AG04450 (cell line): ENCODE results near the gene ARFGEF3. TPM values are rescaled to one million over a fixed set of nuclear protein-coding genes. Genes with fewer than 3 reads are reported as not detected.

Experiments used
- CTCF ChIA-PET: fragments of 300-600, 350-600 bp; formaldehyde crosslinking; extraction: SDS; loops from one replicate; lab custom pipeline; 2022; ENCODE audit warnings: antibody characterized with exemption, inconsistent platforms; lab: Charles Lee
- POLR2A ChIA-PET: fragments of 350-600 bp; formaldehyde crosslinking; extraction: SDS; loops from one replicate; lab custom pipeline; 2021; ENCODE audit warnings: antibody characterized with exemption, inconsistent platforms; lab: Yijun Ruan, JAX
- DNase-seq: peaks from one replicate; pipeline ENCODE4 v3.0.0-alpha.2; 2011; ENCODE audit warnings: low read depth, low spot score
- H3K27ac ChIP-seq: one replicate; pipeline ENCODE4 v1.5.1; 2012; ENCODE audit warnings: low read depth, low read length, control low read depth
- H3K27me3 ChIP-seq: one replicate; pipeline ENCODE4 v1.6.0; 2012; ENCODE audit warnings: low read length; ENCODE audit not compliant: control insufficient read depth, insufficient read depth
- H3K4me3 ChIP-seq: 2 replicates; pipeline ENCODE4 v1.5.1; 2011; ENCODE audit warnings: mild to moderate bottlenecking, low read depth, low read length, control low read depth
- H3K9me3 ChIP-seq: 2 replicates; pipeline ENCODE4 v1.5.1; 2012; ENCODE audit warnings: low read length; ENCODE audit not compliant: control insufficient read depth, insufficient read depth
- CTCF ChIP-seq: IDR thresholded peaks from 2 replicates; pipeline ENCODE4 v1.5.1; 2011; ENCODE audit warnings: low read depth, low read length, control low read depth, inconsistent platforms
- polyA plus RNA-seq: library from polyadenylated mRNA; depleted of rRNA; stranded (reverse); fragments of >200 nt; gene quantifications from 2 replicates; pipeline ENCODE4 v1.2.3, GENCODE V29; 2011

ARFGEF3 gene
- polyA plus RNA-seq, 1 experiment = 0.02 TPM

GRCh38 chr6:138155443-138155842 is 6.3 kb upstream of the ARFGEF3 start:
- no peak for TF ChIP-seq CTCF
- Histone ChIP-seq H3K27ac (no peak overlapping the region), H3K4me3 (no peak overlapping the region), H3K27me3 (peaks cover 10% of the 10 kb centered on the region), H3K9me3 (no peaks in the 10 kb centered on the region)
- ChIA-PET CTCF (interaction anchor here (1.2 kb wide), 1 partner anchor 39 kb away, joined by 3 read pairs; no protein-coding TSS in a partner anchor), POLR2A (no interaction called here)
- no peak for DNase-seq

GRCh38 chr6:138157986-138158638 is 3.6 kb upstream of the ARFGEF3 start:
- POLR2A ChIA-PET = no interaction called here
- CTCF ChIA-PET = no interaction called here
- Histone ChIP-seq H3K27me3 (peaks cover 31% of the 10 kb centered on the region), H3K9me3 (no peaks in the 10 kb centered on the region; the same call in 1 of the 2 replicates), H3K27ac (no peak overlapping the region), H3K4me3 (no peak overlapping the region)
- no peak for TF ChIP-seq CTCF
- DNase-seq = no peak

GRCh38 chr6:138159246-138159645 is 2.5 kb upstream of the ARFGEF3 start:
- no peak for TF ChIP-seq CTCF
- H3K27me3 ChIP-seq = peaks cover 41% of the 10 kb centered on the region
- no peak for DNase-seq
- CTCF ChIA-PET = no interaction called here
- H3K4me3 ChIP-seq = no peak overlapping the region
- H3K9me3 ChIP-seq = no peaks in the 10 kb centered on the region; the same call in 1 of the 2 replicates
- POLR2A ChIA-PET = no interaction called here
- H3K27ac ChIP-seq = no peak overlapping the region

GRCh38 chr6:138160329-138161087 is 1.2 kb upstream of the ARFGEF3 start:
- Histone ChIP-seq H3K4me3 (no peak overlapping the region), H3K27ac (no peak overlapping the region), H3K27me3 (peaks cover 45% of the 10 kb centered on the region), H3K9me3 (no peaks in the 10 kb centered on the region; the same call in 1 of the 2 replicates)
- TF ChIP-seq CTCF = no peak
- DNase-seq = no peak
- ChIA-PET CTCF (interaction anchor here (0.6 kb wide), 1 partner anchor 612 kb away, joined by 3 read pairs; no protein-coding TSS in a partner anchor), POLR2A (no interaction called here)

DNA sequence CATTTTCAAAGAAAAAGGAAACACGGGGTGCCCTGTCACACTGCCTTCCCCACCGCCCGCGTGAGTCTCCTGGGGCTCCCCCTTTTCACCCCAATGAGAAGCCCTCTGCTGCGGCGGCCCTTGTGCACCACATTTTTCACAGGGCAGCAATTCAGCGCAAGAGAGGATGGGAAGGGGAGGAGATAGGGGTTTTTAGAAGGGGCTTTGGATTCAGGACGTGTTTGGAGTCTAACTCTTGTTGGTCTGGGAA is 726 bp upstream of the ARFGEF3 start:
- no peak for DNase-seq
- Histone ChIP-seq H3K27me3 (peaks cover 45% of the 10 kb centered on the region), H3K27ac (no peak overlapping the region), H3K9me3 (no peaks in the 10 kb centered on the region; the same call in 1 of the 2 replicates), H3K4me3 (peak overlapping the region; percentile 54)
- TF ChIP-seq CTCF = no peak
- ChIA-PET CTCF (no interaction called here), POLR2A (no interaction called here)
